Activated T-helper 17 cell treated with anti-CD3 and anti-CD28 coated beads, Interleukin-2, amount 50 U/mL, for 72 hours (primary cell): Measurements from ENCODE around the gene GLT8D2. TPM values are rescaled to one million over a fixed set of nuclear protein-coding genes. Genes with fewer than 3 reads are reported as not detected.
"Not testable (repeated sequence)": the region's sequence is repeated elsewhere in the genome, so short reads cannot be mapped to it uniquely, and the experiment has no call there.

Source experiments
- ATAC-seq: fragments of 150-1000 bp; cut with Tn5 transposase; replicated peaks from 2 replicates; pipeline ENCODE4 v1.10.0; 2021; ENCODE audit warnings: mild to moderate bottlenecking, moderate library complexity
- H3K27ac Mint-ChIP-seq: one replicate; pipeline ENCODE4 v1.8.0; 2022; ENCODE audit warnings: mixed read lengths
- H3K27me3 Mint-ChIP-seq: one replicate; pipeline ENCODE4 v1.8.0; 2022; ENCODE audit warnings: mixed read lengths
- H3K36me3 Mint-ChIP-seq: one replicate; pipeline ENCODE4 v1.8.0; 2022; ENCODE audit warnings: low read depth, mild to moderate bottlenecking, mixed read lengths
- H3K4me1 Mint-ChIP-seq: one replicate; pipeline ENCODE4 v1.8.0; 2022; ENCODE audit warnings: mixed read lengths
- H3K4me3 Mint-ChIP-seq: one replicate; pipeline ENCODE4 v1.8.0; 2022; ENCODE audit warnings: mild to moderate bottlenecking, mixed read lengths
- H3K9me3 Mint-ChIP-seq: one replicate; pipeline ENCODE4 v1.8.0; 2022; ENCODE audit warnings: mixed read lengths
- total RNA-seq, 2 donors: library from RNA; stranded (reverse); gene quantifications; one replicate each; pipeline ENCODE4 v1.2.3, GENCODE V29; 2022

The GLT8D2 gene
- total RNA-seq, 2 donors from 2014 or later = 0.58 TPM; not detected in 1

- H3K27me3 Mint-ChIP-seq, H3K4me3 Mint-ChIP-seq, H3K36me3 Mint-ChIP-seq, ATAC-seq, H3K4me1 Mint-ChIP-seq, H3K27ac Mint-ChIP-seq, H3K9me3 Mint-ChIP-seq: not testable (repeated sequence)
Observed at GRCh38 chr12:104036143-104036542, 13.8 kb downstream of the GLT8D2 start.

- H3K36me3 Mint-ChIP-seq, H3K4me1 Mint-ChIP-seq, H3K4me3 Mint-ChIP-seq, ATAC-seq, H3K9me3 Mint-ChIP-seq, H3K27ac Mint-ChIP-seq: not testable (repeated sequence)
- H3K27me3 Mint-ChIP-seq = peaks cover 20% of the 10 kb centered on the region
Observed at GRCh38 chr12:104030596-104030995, 19.4 kb downstream of the GLT8D2 start.

- Mint-ChIP-seq H3K36me3 (no peaks in the 10 kb centered on the region), H3K4me1 (no peaks in the 10 kb centered on the region), H3K27ac (no peak overlapping the region), H3K9me3 (no peaks in the 10 kb centered on the region), H3K4me3 (no peak overlapping the region), H3K27me3 (peaks cover 23% of the 10 kb centered on the region)
- no peak for ATAC-seq
Observed at GRCh38 chr12:104026841-104027599, 23.0 kb downstream of the GLT8D2 start.

- H3K4me3 Mint-ChIP-seq = no peak overlapping the region
- H3K27me3 Mint-ChIP-seq = peaks cover 24% of the 10 kb centered on the region
- no peaks in the 10 kb centered on the region for H3K4me1 Mint-ChIP-seq
- no peak for ATAC-seq
- no peak overlapping the region for H3K27ac Mint-ChIP-seq
- H3K36me3 Mint-ChIP-seq = no peaks in the 10 kb centered on the region
- no peaks in the 10 kb centered on the region for H3K9me3 Mint-ChIP-seq
Observed at GRCh38 chr12:104025771-104026170, 24.2 kb downstream of the GLT8D2 start.

- no peaks in the 10 kb centered on the region for H3K9me3 Mint-ChIP-seq
- peaks cover 30% of the 10 kb centered on the region for H3K27me3 Mint-ChIP-seq
- no peaks in the 10 kb centered on the region for H3K4me1 Mint-ChIP-seq
- no peak overlapping the region for H3K4me3 Mint-ChIP-seq
- no peak overlapping the region for H3K27ac Mint-ChIP-seq
- no peaks in the 10 kb centered on the region for H3K36me3 Mint-ChIP-seq
- ATAC-seq = no peak
Observed at GRCh38 chr12:104024348-104024747, 25.6 kb downstream of the GLT8D2 start.

GRCh38 chr12:104023710-104024109 lies 26.3 kb downstream of the GLT8D2 start:
- peaks cover 29% of the 10 kb centered on the region for H3K27me3 Mint-ChIP-seq

GRCh38 chr12:104022786-104023185 lies 27.2 kb downstream of the GLT8D2 start:
- Mint-ChIP-seq H3K9me3 (no peaks in the 10 kb centered on the region), H3K4me1 (no peaks in the 10 kb centered on the region)
- ATAC-seq = no peak

More at GRCh38 chr12:104023710-104024109, 26.3 kb downstream of the GLT8D2 start:
- Mint-ChIP-seq H3K27ac (no peak overlapping the region), H3K9me3 (no peaks in the 10 kb centered on the region), H3K4me3 (no peak overlapping the region), H3K36me3 (no peaks in the 10 kb centered on the region), H3K4me1 (no peaks in the 10 kb centered on the region)
- ATAC-seq = no peak

GRCh38 chr12:104021862-104022261 lies 28.1 kb downstream of the GLT8D2 start:
- not testable (repeated sequence) for H3K27ac Mint-ChIP-seq

More at GRCh38 chr12:104022786-104023185, 27.2 kb downstream of the GLT8D2 start:
- Mint-ChIP-seq H3K36me3 (no peaks in the 10 kb centered on the region), H3K27me3 (peaks cover 27% of the 10 kb centered on the region), H3K27ac (no peak overlapping the region), H3K4me3 (no peak overlapping the region)

GRCh38 chr12:104012331-104012730 lies 37.7 kb downstream of the GLT8D2 start:
- H3K9me3 Mint-ChIP-seq = no peaks in the 10 kb centered on the region
- no peak overlapping the region for H3K4me3 Mint-ChIP-seq
- H3K4me1 Mint-ChIP-seq = no peaks in the 10 kb centered on the region
- ATAC-seq = no peak
- H3K27ac Mint-ChIP-seq = no peak overlapping the region
- H3K36me3 Mint-ChIP-seq = no peaks in the 10 kb centered on the region
- peaks cover 6% of the 10 kb centered on the region for H3K27me3 Mint-ChIP-seq

More at GRCh38 chr12:104021862-104022261, 28.1 kb downstream of the GLT8D2 start:
- H3K4me3 Mint-ChIP-seq, H3K36me3 Mint-ChIP-seq, H3K9me3 Mint-ChIP-seq, H3K4me1 Mint-ChIP-seq, ATAC-seq: not testable (repeated sequence)
- peaks cover 22% of the 10 kb centered on the region for H3K27me3 Mint-ChIP-seq

- Mint-ChIP-seq H3K9me3 (no peaks in the 10 kb centered on the region), H3K4me3 (no peak overlapping the region), H3K36me3 (no peaks in the 10 kb centered on the region), H3K4me1 (no peaks in the 10 kb centered on the region), H3K27me3 (peaks cover 12% of the 10 kb centered on the region), H3K27ac (no peak overlapping the region)
- no peak for ATAC-seq
Observed at GRCh38 chr12:104011253-104011652, 38.7 kb downstream of the GLT8D2 start.

- H3K27ac Mint-ChIP-seq = no peak overlapping the region
- H3K27me3 Mint-ChIP-seq = peaks cover 12% of the 10 kb centered on the region
- no peak overlapping the region for H3K4me3 Mint-ChIP-seq
- H3K9me3 Mint-ChIP-seq = no peaks in the 10 kb centered on the region
- ATAC-seq = no peak
- no peaks in the 10 kb centered on the region for H3K4me1 Mint-ChIP-seq
- H3K36me3 Mint-ChIP-seq = no peaks in the 10 kb centered on the region
Observed at GRCh38 chr12:104010606-104011169, 39.3 kb downstream of the GLT8D2 start.

- no peaks in the 10 kb centered on the region for H3K9me3 Mint-ChIP-seq
- no peaks in the 10 kb centered on the region for H3K36me3 Mint-ChIP-seq
- no peak for ATAC-seq
- H3K27ac Mint-ChIP-seq = no peak overlapping the region
- H3K27me3 Mint-ChIP-seq = peaks cover 12% of the 10 kb centered on the region
- H3K4me1 Mint-ChIP-seq = no peaks in the 10 kb centered on the region
- no peak overlapping the region for H3K4me3 Mint-ChIP-seq
Observed at GRCh38 chr12:104010121-104010520, 39.9 kb downstream of the GLT8D2 start.

- Mint-ChIP-seq H3K4me3 (no peak overlapping the region), H3K36me3 (no peaks in the 10 kb centered on the region), H3K27me3 (peaks cover 29% of the 10 kb centered on the region), H3K27ac (no peak overlapping the region), H3K9me3 (no peaks in the 10 kb centered on the region), H3K4me1 (no peaks in the 10 kb centered on the region)
- no peak for ATAC-seq
Observed at GRCh38 chr12:104006929-104007328, 43.1 kb downstream of the GLT8D2 start.

GRCh38 chr12:104003596-104003995 lies 46.4 kb downstream of the GLT8D2 start:
- H3K4me1 Mint-ChIP-seq = no peaks in the 10 kb centered on the region
- no peaks in the 10 kb centered on the region for H3K9me3 Mint-ChIP-seq
- H3K4me3 Mint-ChIP-seq = no peak overlapping the region
- H3K36me3 Mint-ChIP-seq = no peaks in the 10 kb centered on the region
- peaks cover 47% of the 10 kb centered on the region for H3K27me3 Mint-ChIP-seq
- ATAC-seq = no peak
- no peak overlapping the region for H3K27ac Mint-ChIP-seq

GRCh38 chr12:104002686-104003085 lies 47.3 kb downstream of the GLT8D2 start:
- H3K4me3 Mint-ChIP-seq = no peak overlapping the region
- no peaks in the 10 kb centered on the region for H3K9me3 Mint-ChIP-seq
- no peak overlapping the region for H3K27ac Mint-ChIP-seq
- ATAC-seq = no peak
- no peaks in the 10 kb centered on the region for H3K36me3 Mint-ChIP-seq
- no peaks in the 10 kb centered on the region for H3K4me1 Mint-ChIP-seq
- peaks cover 41% of the 10 kb centered on the region for H3K27me3 Mint-ChIP-seq
